ENCODE results near the gene C11orf52. TPM values are rescaled to one million over a fixed set of nuclear protein-coding genes. Genes with fewer than 3 reads are reported as not detected.

Gene C11orf52
- polyA plus RNA-seq, 1 donor, result 14.6 TPM

DNA sequence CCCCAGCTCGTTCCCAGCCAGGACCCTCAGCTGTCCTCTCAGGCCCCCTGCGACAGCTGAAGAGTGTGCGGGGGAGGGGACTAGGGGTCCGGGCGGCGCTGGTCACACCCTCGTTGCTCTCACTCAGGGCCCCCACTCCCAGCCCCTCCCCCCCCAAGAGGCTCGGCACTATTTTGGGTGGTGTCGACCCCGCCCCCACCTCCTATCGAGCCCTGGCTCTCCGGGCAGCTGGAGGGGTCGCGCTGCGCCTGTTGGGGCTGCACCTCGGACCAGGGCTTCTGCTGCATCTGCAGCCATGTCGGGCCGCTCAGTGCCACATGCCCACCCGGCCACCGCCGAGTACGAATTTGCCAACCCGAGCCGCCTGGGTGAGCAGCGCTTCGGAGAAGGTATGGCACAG lies 6.2 kb upstream of the C11orf52 start, which contains the start of gene HSPB2:
Gene HSPB2 (plus strand): TSS at position 200 of the 400 bp plus-strand sequence. CDS start 96 bp downstream, at position 296.
- peaks cover 18% of the 10 kb centered on the region for H3K4me1 ChIP-seq (ENCODE audit: control insufficient read depth, insufficient read depth, low read length)
- H3K9me3 ChIP-seq (ENCODE audit: control insufficient read depth, low read depth, low read length), result no peaks in the 10 kb centered on the region
- WGBS (ENCODE audit: insufficient coverage, low lambda C conversion rate), result no CpG with 5 or more reads among the region's 26 CpGs
- peaks cover 14% of the 10 kb centered on the region for H3K27me3 ChIP-seq (ENCODE audit: control insufficient read depth, insufficient read depth, low read length)
- peak within 1 kb of the TSS; percentile 29 for H3K4me3 ChIP-seq (ENCODE audit: low read length)
- DNase-seq, result no peak
- H3K36me3 ChIP-seq (ENCODE audit: control insufficient read depth, insufficient read depth, low read length), result no peaks in the 10 kb centered on the region
- H3K27ac ChIP-seq (ENCODE audit: low read length), result peak within 1 kb of the TSS; percentile 65

- DNase-seq, result no peak
- Histone ChIP-seq H3K4me1 (ENCODE audit: control insufficient read depth, insufficient read depth, low read length) (peaks cover 25% of the 10 kb centered on the region), H3K27ac (ENCODE audit: low read length) (peak overlapping the region; percentile 16), H3K9me3 (ENCODE audit: control insufficient read depth, low read depth, low read length) (no peaks in the 10 kb centered on the region), H3K4me3 (ENCODE audit: low read length) (peak overlapping the region; percentile 29), H3K27me3 (ENCODE audit: control insufficient read depth, insufficient read depth, low read length) (peaks cover 14% of the 10 kb centered on the region), H3K36me3 (ENCODE audit: control insufficient read depth, insufficient read depth, low read length) (no peaks in the 10 kb centered on the region)
- WGBS (ENCODE audit: insufficient coverage, low lambda C conversion rate), result 30% methylated on average over 4 of the region's 24 CpGs
Measured at GRCh38 chr11:111913031-111913861, 5.5 kb upstream of the C11orf52 start.

- WGBS (ENCODE audit: insufficient coverage, low lambda C conversion rate), result no CpG with 5 or more reads among the region's 4 CpGs
- Histone ChIP-seq H3K36me3 (ENCODE audit: control insufficient read depth, insufficient read depth, low read length) (no peaks in the 10 kb centered on the region), H3K9me3 (ENCODE audit: control insufficient read depth, low read depth, low read length) (no peaks in the 10 kb centered on the region), H3K27me3 (ENCODE audit: control insufficient read depth, insufficient read depth, low read length) (peaks cover 14% of the 10 kb centered on the region), H3K27ac (ENCODE audit: low read length) (no peak overlapping the region), H3K4me1 (ENCODE audit: control insufficient read depth, insufficient read depth, low read length) (peaks cover 29% of the 10 kb centered on the region), H3K4me3 (ENCODE audit: low read length) (no peak overlapping the region)
- DNase-seq, result peak in 1 of 2 donors; percentile 52
Measured at GRCh38 chr11:111913997-111914396, 4.7 kb upstream of the C11orf52 start.

GRCh38 chr11:111916768-111917167 lies 1.9 kb upstream of the C11orf52 start:
- DNase-seq, result no peak
- H3K27ac ChIP-seq (ENCODE audit: low read length), result no peak overlapping the region
- WGBS (ENCODE audit: insufficient coverage, low lambda C conversion rate), result no CpG with 5 or more reads among the region's 1 CpG

DNA sequence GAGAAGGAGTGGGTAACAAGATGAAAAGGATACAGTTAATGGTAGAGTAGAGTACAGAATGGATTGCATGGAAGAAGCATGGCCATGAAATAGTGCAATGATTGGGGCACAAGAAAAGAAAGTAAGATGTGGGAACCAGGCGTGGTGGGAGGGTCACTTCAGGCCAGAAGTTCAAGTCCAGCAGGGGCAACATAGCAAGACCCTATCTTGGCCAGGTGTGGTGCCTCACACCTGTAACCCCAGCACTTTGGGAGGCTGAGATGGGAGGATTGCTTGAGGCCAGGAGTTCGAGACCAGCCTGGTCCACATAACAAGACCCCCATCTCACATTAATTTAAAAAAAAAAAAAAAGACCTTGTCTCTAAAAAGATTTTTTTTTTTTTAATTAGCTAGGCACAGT lies 1.4 kb upstream of the C11orf52 start:
- Histone ChIP-seq H3K27me3 (ENCODE audit: control insufficient read depth, insufficient read depth, low read length) (peaks cover 8% of the 10 kb centered on the region), H3K36me3 (ENCODE audit: control insufficient read depth, insufficient read depth, low read length) (no peaks in the 10 kb centered on the region), H3K27ac (ENCODE audit: low read length) (peak overlapping the region; percentile 82), H3K9me3 (ENCODE audit: control insufficient read depth, low read depth, low read length) (no peaks in the 10 kb centered on the region), H3K4me3 (ENCODE audit: low read length) (no peak overlapping the region), H3K4me1 (ENCODE audit: control insufficient read depth, insufficient read depth, low read length) (peaks cover 21% of the 10 kb centered on the region)
- no peak for DNase-seq
- no CpG with 5 or more reads among the region's 2 CpGs for WGBS (ENCODE audit: insufficient coverage, low lambda C conversion rate)

More at GRCh38 chr11:111916768-111917167, 1.9 kb upstream of the C11orf52 start:
- Histone ChIP-seq H3K27me3 (ENCODE audit: control insufficient read depth, insufficient read depth, low read length) (peaks cover 14% of the 10 kb centered on the region), H3K4me1 (ENCODE audit: control insufficient read depth, insufficient read depth, low read length) (peaks cover 26% of the 10 kb centered on the region), H3K36me3 (ENCODE audit: control insufficient read depth, insufficient read depth, low read length) (no peaks in the 10 kb centered on the region), H3K9me3 (ENCODE audit: control insufficient read depth, low read depth, low read length) (no peaks in the 10 kb centered on the region), H3K4me3 (ENCODE audit: low read length) (no peak overlapping the region)

- Histone ChIP-seq H3K27ac (ENCODE audit: low read length) (peak overlapping the region; percentile 82), H3K36me3 (ENCODE audit: control insufficient read depth, insufficient read depth, low read length) (no peaks in the 10 kb centered on the region), H3K4me1 (ENCODE audit: control insufficient read depth, insufficient read depth, low read length) (peaks cover 20% of the 10 kb centered on the region), H3K9me3 (ENCODE audit: control insufficient read depth, low read depth, low read length) (no peaks in the 10 kb centered on the region), H3K27me3 (ENCODE audit: control insufficient read depth, insufficient read depth, low read length) (peaks cover 8% of the 10 kb centered on the region), H3K4me3 (ENCODE audit: low read length) (no peak overlapping the region)
- WGBS (ENCODE audit: insufficient coverage, low lambda C conversion rate), result 80% methylated on average over 1 of the region's 3 CpGs
- DNase-seq, result peak in 1 of 2 donors; percentile 28
Measured at GRCh38 chr11:111917788-111918187, 925 bp upstream of the C11orf52 start.

DNA sequence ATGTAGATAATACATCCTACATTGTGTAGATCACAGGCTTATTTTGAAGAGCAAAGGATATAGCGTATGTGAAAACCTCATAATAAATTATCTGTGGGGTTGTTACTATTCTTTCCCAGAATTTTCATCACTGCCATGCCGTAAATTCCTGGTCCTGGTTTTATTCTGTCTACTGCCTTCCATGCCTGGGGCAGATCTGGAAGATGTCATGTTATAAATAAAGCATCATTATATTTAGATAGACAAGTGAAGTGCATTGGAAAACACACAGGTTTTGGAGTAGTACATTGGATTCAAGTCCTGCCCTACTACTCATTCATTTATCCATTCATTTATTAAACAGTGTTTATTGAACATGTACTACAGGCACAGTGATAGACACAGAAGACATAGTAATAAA lies 2.2 kb downstream of the C11orf52 start:
- Histone ChIP-seq H3K27me3 (ENCODE audit: control insufficient read depth, insufficient read depth, low read length) (no peaks in the 10 kb centered on the region), H3K4me3 (ENCODE audit: low read length) (no peak overlapping the region), H3K36me3 (ENCODE audit: control insufficient read depth, insufficient read depth, low read length) (peaks cover 3% of the 10 kb centered on the region), H3K9me3 (ENCODE audit: control insufficient read depth, low read depth, low read length) (no peaks in the 10 kb centered on the region), H3K27ac (ENCODE audit: low read length) (no peak overlapping the region), H3K4me1 (ENCODE audit: control insufficient read depth, insufficient read depth, low read length) (peaks cover 21% of the 10 kb centered on the region)
- DNase-seq, result no peak
- no CpG with 5 or more reads among the region's 2 CpGs for WGBS (ENCODE audit: insufficient coverage, low lambda C conversion rate)

DNA sequence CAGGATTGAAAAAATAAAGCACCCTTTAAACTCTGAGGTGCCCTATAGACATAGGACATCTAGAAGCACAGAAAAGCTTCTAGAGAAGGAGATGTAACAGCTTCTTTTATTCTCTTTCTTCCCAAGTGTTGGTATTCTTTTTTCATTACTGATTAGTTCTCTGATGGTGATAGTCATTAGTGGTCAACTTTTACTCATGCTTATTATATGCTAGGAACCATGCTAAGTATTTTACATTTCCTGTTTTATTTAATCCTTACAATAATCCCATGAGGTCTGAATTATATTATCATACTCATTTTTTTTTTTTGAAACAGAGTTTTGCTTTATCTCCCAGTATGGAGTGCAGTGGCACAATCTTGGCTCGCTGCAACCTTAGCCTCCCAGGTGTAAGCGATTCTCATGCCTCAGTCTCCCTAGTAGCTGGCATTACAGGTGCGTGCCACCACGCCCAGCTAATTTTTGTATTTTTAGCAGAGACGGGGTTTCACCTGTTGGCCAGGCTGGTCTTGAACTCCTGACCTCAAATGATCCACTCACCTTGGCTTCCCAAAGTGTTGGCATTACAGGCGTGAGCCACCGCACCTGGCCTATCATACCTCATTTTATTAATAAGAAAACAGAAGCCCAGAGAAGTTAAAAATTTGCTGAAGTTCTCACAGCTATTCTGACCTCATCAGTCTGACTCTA lies 3.0 kb downstream of the C11orf52 start:
- peaks cover 6% of the 10 kb centered on the region for H3K36me3 ChIP-seq (ENCODE audit: control insufficient read depth, insufficient read depth, low read length)
- DNase-seq, result no peak
- no peak overlapping the region for H3K4me3 ChIP-seq (ENCODE audit: low read length)
- WGBS (ENCODE audit: insufficient coverage, low lambda C conversion rate), result no CpG with 5 or more reads among the region's 7 CpGs
- H3K4me1 ChIP-seq (ENCODE audit: control insufficient read depth, insufficient read depth, low read length), result peaks cover 28% of the 10 kb centered on the region
- H3K9me3 ChIP-seq (ENCODE audit: control insufficient read depth, low read depth, low read length), result no peaks in the 10 kb centered on the region
- H3K27ac ChIP-seq (ENCODE audit: low read length), result no peak overlapping the region
- no peaks in the 10 kb centered on the region for H3K27me3 ChIP-seq (ENCODE audit: control insufficient read depth, insufficient read depth, low read length)

DNA sequence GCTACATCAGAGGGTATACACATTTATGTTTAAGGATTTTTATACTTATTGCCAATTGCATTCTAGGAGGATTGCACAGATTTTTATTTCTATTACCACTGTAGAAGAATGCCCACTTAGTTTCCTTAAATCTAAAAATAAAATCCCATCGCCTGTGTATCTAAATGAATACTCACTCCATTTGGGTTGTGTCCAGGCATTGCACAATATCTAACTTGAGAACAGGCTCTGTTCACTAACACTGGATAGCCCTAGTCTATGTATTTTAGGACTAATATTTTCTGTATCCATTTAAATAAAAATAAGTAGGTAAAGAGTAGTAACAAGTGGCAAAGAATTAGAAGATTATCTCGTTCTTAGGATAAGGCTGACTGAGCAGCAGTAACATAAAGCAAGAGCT lies 4.1 kb downstream of the C11orf52 start:
- no peak for DNase-seq
- Histone ChIP-seq H3K9me3 (ENCODE audit: control insufficient read depth, low read depth, low read length) (no peaks in the 10 kb centered on the region), H3K4me1 (ENCODE audit: control insufficient read depth, insufficient read depth, low read length) (peaks cover 27% of the 10 kb centered on the region), H3K27ac (ENCODE audit: low read length) (no peak overlapping the region), H3K4me3 (ENCODE audit: low read length) (no peak overlapping the region), H3K36me3 (ENCODE audit: control insufficient read depth, insufficient read depth, low read length) (peaks cover 6% of the 10 kb centered on the region), H3K27me3 (ENCODE audit: control insufficient read depth, insufficient read depth, low read length) (no peaks in the 10 kb centered on the region)
- WGBS (ENCODE audit: insufficient coverage, low lambda C conversion rate), result no CpG with 5 or more reads among the region's 2 CpGs

- no CpG with 5 or more reads among the region's 5 CpGs for WGBS (ENCODE audit: insufficient coverage, low lambda C conversion rate)
- H3K4me1 ChIP-seq (ENCODE audit: control insufficient read depth, insufficient read depth, low read length), result peaks cover 21% of the 10 kb centered on the region
Measured at GRCh38 chr11:111923351-111923788, 4.7 kb downstream of the C11orf52 start.

More at GRCh38 chr11:111923351-111923788, 4.7 kb downstream of the C11orf52 start:
- Histone ChIP-seq H3K36me3 (ENCODE audit: control insufficient read depth, insufficient read depth, low read length) (peaks cover 6% of the 10 kb centered on the region), H3K27ac (ENCODE audit: low read length) (no peak overlapping the region), H3K9me3 (ENCODE audit: control insufficient read depth, low read depth, low read length) (no peaks in the 10 kb centered on the region), H3K4me3 (ENCODE audit: low read length) (no peak overlapping the region), H3K27me3 (ENCODE audit: control insufficient read depth, insufficient read depth, low read length) (no peaks in the 10 kb centered on the region)
- DNase-seq, result no peak
